HEK293T (cell line): ENCODE data around the gene EBF3.

Experiments used
- CTCF ChIA-PET: fragments of 350-600 bp; formaldehyde crosslinking; extraction: SDS; loops from one replicate; lab custom pipeline; 2021; ENCODE audit warnings: antibody characterized with exemption, inconsistent platforms; lab: Yijun Ruan, JAX
- POLR2A ChIA-PET: fragments of 350-600 bp; formaldehyde crosslinking; extraction: SDS; loops from one replicate; lab custom pipeline; 2020; ENCODE audit warnings: antibody characterized with exemption, inconsistent platforms; lab: Yijun Ruan, JAX
- DNase-seq: peaks from one replicate; pipeline ENCODE4 v3.0.0; 2012; ENCODE audit warnings: mixed read lengths; ENCODE audit errors: extremely low spot score
- ARNT ChIP-seq: fragments of 450-650 bp; IDR thresholded peaks from 2 replicates; pipeline ENCODE4 v1.6.1; 2017; ENCODE audit warnings: mild to moderate bottlenecking
- BHLHE40 ChIP-seq: fragments of 450-650 bp; IDR thresholded peaks from 2 replicates; pipeline ENCODE4 v1.6.1; 2016; ENCODE audit warnings: mild to moderate bottlenecking, moderate library complexity, borderline replicate concordance
- CTBP1 ChIP-seq: fragments of 450-650 bp; IDR thresholded peaks from 2 replicates; pipeline ENCODE4 v1.6.1; 2016; ENCODE audit warnings: borderline replicate concordance
- ELF4 ChIP-seq: fragments of 450-650 bp; IDR thresholded peaks from 2 replicates; pipeline ENCODE4 v1.6.1; 2017; ENCODE audit warnings: antibody characterized with exemption
- FOXA1 ChIP-seq: fragments of 450-650 bp; IDR thresholded peaks from 2 replicates; pipeline ENCODE4 v1.6.1; 2016; ENCODE audit warnings: mild to moderate bottlenecking
- FOXK2 ChIP-seq: fragments of 450-650 bp; IDR thresholded peaks from 2 replicates; pipeline ENCODE4 v1.6.1; 2016; ENCODE audit warnings: mild to moderate bottlenecking
- FOXM1 ChIP-seq: fragments of 450-650 bp; IDR thresholded peaks from 2 replicates; pipeline ENCODE4 v1.6.1; 2017; ENCODE audit warnings: mild to moderate bottlenecking, borderline replicate concordance
- HDGF ChIP-seq: fragments of 450-650 bp; IDR thresholded peaks from 2 replicates; pipeline ENCODE4 v1.6.1; 2017; ENCODE audit warnings: antibody characterized with exemption, borderline replicate concordance
- L3MBTL2 ChIP-seq: fragments of 450-650 bp; conservative IDR thresholded peaks from 2 replicates; pipeline ENCODE4 v1.6.1; 2016; ENCODE audit warnings: mild to moderate bottlenecking
- LEF1 ChIP-seq: fragments of 450-650 bp; IDR thresholded peaks from 2 replicates; pipeline ENCODE4 v1.6.1; 2017; ENCODE audit warnings: mild to moderate bottlenecking, borderline replicate concordance
- NFRKB ChIP-seq: fragments of 450-650 bp; IDR thresholded peaks from 2 replicates; pipeline ENCODE4 v1.6.1; 2016; ENCODE audit warnings: mild to moderate bottlenecking, moderate library complexity
- PKNOX1 ChIP-seq: fragments of 450-650 bp; IDR thresholded peaks from 2 replicates; pipeline ENCODE4 v1.6.1; 2016
- SP1 ChIP-seq: fragments of 450-650 bp; IDR thresholded peaks from 2 replicates; pipeline ENCODE4 v1.6.1; 2017
- SUZ12 ChIP-seq: fragments of 450-650 bp; IDR thresholded peaks from 2 replicates; pipeline ENCODE4 v1.6.1; 2016; ENCODE audit warnings: mild to moderate bottlenecking
- TARDBP ChIP-seq: fragments of 450-650 bp; IDR thresholded peaks from 2 replicates; pipeline ENCODE4 v1.6.1; 2016
- ZNF384 ChIP-seq: fragments of 450-650 bp; IDR thresholded peaks from 2 replicates; pipeline ENCODE4 v1.6.1; 2016

The EBF3 gene

DNA sequence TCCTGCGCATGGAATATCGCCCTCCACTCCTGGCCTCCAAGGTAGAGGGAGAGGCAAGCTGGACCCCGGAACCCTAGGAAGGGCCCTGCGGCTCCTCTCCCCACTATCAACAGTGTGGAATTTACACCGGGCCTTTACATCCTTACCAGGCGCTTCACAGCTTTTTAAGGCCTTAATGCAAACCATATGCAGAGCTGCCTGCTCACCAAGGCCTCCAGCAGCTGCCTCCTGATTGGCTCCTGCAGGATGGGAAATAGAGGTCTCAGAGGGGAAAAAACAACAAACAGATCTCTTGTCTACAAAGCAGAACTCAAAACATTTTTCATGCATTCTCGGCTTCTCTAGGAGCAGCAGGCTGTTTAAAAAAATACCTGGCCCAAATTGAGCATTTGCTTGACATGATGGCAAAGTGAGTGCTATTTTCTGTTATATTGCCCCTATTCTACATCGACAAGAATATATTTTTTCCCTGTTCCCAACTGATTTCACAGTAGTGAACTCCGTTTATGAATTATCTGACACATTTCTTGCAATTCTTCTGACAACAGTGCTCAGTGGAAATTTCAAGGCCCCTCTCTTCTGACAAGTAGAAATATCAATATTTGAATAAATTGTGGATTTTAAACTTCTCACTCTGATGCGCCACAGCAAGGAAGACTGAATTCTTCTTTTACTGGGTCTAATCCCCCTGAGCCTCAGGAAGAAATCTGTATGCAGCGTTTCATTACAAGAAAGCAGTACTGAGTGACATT is 51.7 kb downstream of the EBF3 start:
- ChIA-PET POLR2A (no interaction called here), CTCF (interaction anchor here (0.5 kb wide), 1 partner anchor 197 kb away, joined by 3 read pairs; no protein-coding TSS in a partner anchor)
- TF ChIP-seq HDGF (no peak), SUZ12 (no peak), L3MBTL2 (no peak)
- no peak for DNase-seq

- TF ChIP-seq ELF4 (no peak), BHLHE40 (no peak), FOXA1 (no peak), LEF1 (no peak), CTBP1 (no peak), FOXK2 (no peak), L3MBTL2 (no peak), ARNT (no peak), TARDBP (no peak), HDGF (no peak)
- ChIA-PET POLR2A (no interaction called here), CTCF (interaction anchor here (0.5 to 0.6 kb wide), 2 partner anchors 8 to 198 kb away, joined by 3 read pairs; no protein-coding TSS in a partner anchor)
- no peak for DNase-seq
Observed at GRCh38 chr10:129911451-129912165, 52.5 kb downstream of the EBF3 start.

DNA sequence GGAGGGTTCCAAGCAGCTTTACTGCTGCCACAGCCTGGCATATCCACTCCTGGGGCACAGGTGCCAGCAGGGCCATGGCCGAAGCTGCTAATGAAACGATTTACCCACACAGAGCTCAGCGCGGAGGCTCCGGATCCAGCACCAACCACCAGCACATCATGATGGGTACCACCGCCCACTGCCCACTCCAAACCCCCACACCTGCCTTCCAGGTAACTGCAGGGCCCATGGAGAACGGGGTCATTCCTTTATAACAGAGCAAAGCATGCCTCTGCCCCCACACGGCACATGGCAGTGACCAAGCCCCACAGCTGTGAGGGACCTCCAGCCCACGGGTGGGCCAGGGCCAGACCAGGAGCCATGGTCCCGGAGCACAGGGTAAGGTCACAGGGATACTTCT is 53.2 kb downstream of the EBF3 start:
- no peak for DNase-seq
- CTCF ChIA-PET, result no interaction called here
- no peak for TF ChIP-seq ELF4
- no peak for TF ChIP-seq FOXK2
- TF ChIP-seq L3MBTL2, result no peak
- no peak for TF ChIP-seq CTBP1
- TF ChIP-seq HDGF, result no peak
- no peak for TF ChIP-seq PKNOX1
- TF ChIP-seq TARDBP, result no peak
- no peak for TF ChIP-seq ZNF384
- no peak for TF ChIP-seq ARNT
- no peak for TF ChIP-seq SUZ12
- POLR2A ChIA-PET, result no interaction called here

DNA sequence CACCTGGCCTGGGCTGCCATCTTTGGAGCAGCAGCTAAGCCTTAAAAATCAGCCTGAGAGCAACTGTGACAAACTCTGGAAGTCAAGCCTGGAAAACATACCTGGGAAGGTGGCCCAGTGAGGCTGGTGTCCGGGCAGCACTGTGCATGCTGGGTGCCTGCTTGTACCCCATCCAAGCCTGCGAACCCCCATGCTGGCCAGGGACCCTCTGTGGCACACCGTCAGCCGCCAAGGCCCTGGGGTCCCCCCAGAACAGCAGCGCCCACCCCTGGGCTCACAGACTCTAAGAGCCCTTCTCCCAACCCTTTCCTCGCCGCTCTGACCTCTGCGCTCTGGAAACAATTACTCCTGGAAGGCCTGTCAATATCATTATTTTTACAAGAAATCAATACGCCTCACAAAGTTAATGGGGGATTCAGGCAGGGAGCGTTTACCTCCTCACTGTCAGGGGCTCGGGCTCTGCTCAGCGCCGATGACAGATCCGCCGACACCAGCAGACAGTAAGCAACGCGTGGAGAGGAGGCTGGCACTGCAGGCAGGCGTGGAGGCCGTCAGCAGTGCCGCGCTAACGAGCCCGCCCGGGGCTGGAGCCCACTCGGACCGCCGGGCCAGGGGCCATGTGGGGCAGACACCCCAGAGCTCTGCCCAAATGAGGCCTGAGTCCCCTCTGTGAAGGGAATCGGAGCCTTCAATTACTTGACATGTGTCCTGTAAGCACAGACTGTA is 54.4 kb downstream of the EBF3 start:
- ChIA-PET POLR2A (no interaction called here), CTCF (no interaction called here)
- no peak for DNase-seq

DNA sequence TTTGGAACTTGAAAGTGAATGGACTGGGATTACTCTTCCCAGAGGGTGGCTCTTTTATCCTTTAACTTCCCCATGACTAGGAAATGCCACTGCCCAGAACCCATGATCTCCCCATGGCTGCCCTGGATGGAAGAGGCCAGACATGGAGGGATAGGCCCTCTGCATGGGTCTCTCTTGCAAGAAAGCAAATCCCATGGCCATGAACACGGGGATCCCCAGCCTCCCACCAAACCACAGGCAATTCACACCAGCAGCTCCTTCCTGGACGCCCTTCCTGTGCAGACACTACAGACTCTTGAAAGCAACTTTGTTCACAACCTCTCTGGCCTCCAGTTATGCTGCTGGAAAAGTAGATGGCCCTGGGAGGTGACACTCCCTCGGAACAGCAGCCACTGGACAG is 55.0 kb downstream of the EBF3 start:
- TF ChIP-seq ZNF384 (no peak), PKNOX1 (no peak), SP1 (no peak), CTBP1 (no peak), ELF4 (no peak), L3MBTL2 (no peak), NFRKB (no peak), FOXA1 (no peak), TARDBP (no peak), ARNT (no peak), SUZ12 (no peak), HDGF (no peak), BHLHE40 (no peak), FOXM1 (no peak), LEF1 (no peak), FOXK2 (no peak)
- no peak for DNase-seq
- CTCF ChIA-PET, result no interaction called here
- POLR2A ChIA-PET, result no interaction called here

More for the DNA sequence above, 54.4 kb downstream of the EBF3 start:
- TF ChIP-seq FOXK2, result no peak
- TF ChIP-seq ZNF384, result no peak
- TF ChIP-seq PKNOX1, result no peak
- TF ChIP-seq SUZ12, result no peak
- TF ChIP-seq TARDBP, result no peak
- no peak for TF ChIP-seq ELF4
- TF ChIP-seq CTBP1, result no peak
- no peak for TF ChIP-seq ARNT
- no peak for TF ChIP-seq FOXM1
- no peak for TF ChIP-seq BHLHE40
- no peak for TF ChIP-seq L3MBTL2
- TF ChIP-seq NFRKB, result no peak
- no peak for TF ChIP-seq SP1
- no peak for TF ChIP-seq LEF1
- no peak for TF ChIP-seq FOXA1
- no peak for TF ChIP-seq HDGF

- TF ChIP-seq NFRKB (no peak), TARDBP (no peak), SP1 (no peak), ZNF384 (no peak), BHLHE40 (no peak), SUZ12 (no peak), FOXA1 (no peak), FOXK2 (no peak), HDGF (no peak), LEF1 (no peak), ELF4 (no peak), CTBP1 (no peak), PKNOX1 (no peak)
- POLR2A ChIA-PET, result no interaction called here
- no peak for DNase-seq
- CTCF ChIA-PET, result no interaction called here
Observed at GRCh38 chr10:129908406-129908805, 55.7 kb downstream of the EBF3 start.
